ELR (cell line): ENCODE data around the gene RRBP1.
"Not testable (repeated sequence)": the region's sequence is repeated elsewhere in the genome, so short reads cannot be mapped to it uniquely, and the experiment has no call there.

ENCODE experiments used
- DNase-seq: peaks from one replicate; pipeline ENCODE4 v3.0.0-alpha.2; 2015; ENCODE audit warnings: low read depth

RRBP1 gene

DNA sequence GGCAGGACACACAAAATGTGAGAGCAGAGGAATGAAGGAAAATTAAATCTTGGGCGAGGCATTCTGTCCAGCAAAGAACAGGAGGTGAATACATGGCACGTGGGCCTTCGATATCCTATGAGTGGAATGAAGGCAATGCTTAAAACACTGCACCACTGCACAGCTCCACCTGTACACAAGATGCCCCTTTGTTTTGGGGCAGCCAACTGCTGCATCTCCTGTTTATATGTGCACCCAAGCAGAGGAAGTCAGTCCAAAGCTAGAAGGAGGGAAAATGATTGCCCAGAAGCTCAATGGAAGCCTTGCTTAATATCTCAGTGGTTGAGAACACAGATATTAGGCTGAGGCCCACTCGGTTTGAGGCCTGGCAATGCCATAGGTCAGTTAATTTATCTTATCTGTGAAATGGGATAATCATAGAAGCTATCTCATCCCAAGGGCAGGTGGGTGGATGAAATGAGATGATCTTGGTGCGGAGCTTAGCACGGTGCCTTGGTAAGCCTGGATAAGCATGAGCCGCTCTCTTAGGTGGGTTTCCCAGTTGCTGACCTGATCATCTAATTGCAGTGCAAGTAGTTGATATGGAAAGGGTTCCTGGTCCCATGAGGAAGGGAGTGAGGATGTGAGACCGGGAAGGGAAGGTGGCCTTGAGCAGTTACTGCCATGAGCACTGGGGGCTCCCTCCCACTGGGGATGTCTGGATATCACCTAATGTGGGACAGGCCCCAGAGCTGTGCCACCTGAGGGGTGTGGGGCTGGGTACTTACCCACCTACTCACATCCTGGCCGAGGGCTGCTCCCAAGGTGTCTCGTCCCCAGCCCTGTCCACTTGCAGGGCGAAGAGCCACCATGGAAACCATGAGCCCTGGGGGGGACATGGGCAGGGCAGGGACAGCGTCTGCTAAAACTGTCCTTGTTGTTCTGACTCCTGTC, 27.6 kb upstream of the RRBP1 start:
- DNase-seq: no peak

DNA sequence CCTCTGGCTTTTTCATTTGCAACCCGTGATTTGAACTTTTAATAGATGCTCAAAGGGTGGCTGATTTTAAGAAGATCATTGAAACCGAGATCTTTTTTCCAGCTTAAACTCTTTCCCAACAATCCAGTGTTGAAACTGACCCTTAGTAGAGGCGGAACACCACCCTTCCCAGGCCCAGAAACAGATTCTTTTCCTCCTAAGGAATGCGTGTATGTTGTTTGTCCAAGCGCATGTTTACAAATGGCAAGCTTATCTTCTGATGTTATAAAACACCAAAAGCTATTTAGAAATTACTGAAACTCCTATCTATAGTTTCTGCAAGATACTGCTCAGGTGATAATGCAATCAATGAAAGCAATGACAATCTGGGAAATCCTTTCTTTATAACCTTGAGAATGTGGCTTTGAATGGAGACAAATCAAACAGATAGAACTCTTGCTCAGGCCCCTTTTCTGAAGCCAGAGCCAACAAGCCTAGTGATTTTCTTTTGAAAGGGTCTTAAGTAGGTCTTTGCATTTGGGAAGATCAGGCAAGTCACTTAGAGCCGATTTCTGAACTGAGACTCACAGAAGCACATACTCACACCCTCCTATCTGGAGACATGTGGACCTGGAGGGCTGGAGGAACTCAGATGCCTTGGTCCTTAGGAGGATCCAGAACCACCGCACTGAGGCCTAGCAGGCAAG, 26.8 kb upstream of the RRBP1 start:
- DNase-seq: no peak

DNA sequence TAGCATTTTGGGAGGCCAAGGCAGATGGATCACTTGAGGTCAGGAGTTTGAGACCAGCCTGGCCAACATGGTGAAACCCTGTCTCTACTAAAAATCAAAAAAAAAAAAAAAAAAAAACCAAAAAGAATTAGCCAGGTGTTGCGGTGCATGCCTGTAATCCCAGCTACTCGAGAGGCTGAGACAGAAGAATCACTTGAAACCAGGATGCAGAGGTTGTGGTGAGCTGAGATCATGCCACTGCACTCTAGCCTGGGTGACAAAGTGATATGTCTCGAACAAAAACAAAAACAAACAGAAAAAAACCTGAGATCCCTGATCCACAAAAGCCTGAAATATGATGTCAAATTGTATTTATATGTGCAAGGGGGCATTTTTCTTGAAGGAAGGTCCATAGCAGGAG, 25.9 kb upstream of the RRBP1 start:
- not testable (repeated sequence) for DNase-seq

DNA sequence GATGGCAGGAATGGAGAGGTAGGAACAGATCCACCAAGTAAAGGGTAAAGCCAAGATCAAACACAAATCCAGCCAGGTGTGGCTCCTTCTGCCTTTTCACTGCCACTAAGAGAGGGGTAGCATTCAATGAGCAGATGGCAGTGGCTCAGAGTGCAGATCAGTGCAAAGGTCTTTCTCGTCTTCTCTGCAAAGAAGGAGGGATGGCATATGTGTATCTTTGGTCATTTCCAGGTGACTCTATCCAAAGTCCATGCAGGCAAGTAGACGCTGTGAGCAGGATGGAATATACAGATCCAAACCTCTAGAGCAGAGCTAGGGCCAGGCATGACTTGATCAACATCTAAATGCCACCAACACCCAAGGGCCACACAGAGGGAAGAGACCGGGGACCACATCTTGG, 24.6 kb upstream of the RRBP1 start:
- DNase-seq: no peak

DNA sequence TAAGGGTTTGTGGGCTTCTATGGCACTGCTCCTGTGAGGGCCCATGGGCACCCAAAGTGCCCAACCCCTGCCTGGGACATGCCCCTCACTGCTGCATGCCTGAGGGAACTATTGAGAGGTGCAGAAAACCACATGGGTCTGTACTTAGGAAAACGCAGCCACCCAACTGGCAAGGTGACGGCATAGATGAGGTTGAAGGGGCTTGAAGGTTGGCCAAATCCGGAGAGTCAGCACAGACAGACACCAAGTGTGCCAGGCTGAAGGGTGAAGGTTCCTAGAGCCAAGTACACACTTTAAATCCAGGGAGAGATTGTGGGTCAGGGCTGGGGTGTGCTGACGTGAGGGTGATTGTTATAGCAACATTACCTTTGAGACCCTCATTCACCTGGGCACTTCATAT, 23.9 kb upstream of the RRBP1 start:
- DNase-seq: no peak

DNA sequence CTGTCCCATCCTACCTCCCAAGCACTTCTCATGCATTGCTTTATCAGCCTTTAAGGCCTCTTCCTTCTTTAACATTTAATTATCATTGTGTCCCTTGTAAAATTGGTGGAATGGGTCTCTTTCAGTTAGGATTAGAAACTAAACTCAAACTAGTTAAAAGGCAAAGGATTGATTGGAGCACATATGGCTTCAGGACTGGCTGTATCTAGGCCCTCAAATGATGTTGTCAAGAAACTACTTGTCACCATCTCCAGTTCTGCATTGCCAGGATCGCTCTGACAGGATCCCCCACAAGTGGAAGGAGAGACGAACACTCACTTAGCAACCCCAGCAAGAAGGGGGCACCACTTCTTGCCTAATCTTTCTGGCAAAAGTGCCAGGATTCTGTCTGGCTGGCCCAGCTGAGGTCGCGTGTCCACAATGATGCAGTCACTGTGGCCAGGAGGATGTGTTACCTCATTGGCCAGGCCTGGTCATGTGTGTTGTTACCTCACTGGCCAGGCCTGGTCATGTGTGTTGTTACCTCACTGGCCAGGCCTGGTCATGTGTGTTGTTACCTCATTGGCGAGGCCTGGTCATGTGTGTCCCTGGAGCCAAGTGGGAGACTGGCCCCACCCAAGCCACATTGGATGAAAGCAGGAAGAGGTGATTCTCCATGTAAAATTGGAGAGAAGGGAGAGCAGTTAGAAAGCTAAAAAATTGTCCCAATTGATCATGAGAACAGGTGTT, 22.7 kb upstream of the RRBP1 start:
- no peak for DNase-seq

DNA sequence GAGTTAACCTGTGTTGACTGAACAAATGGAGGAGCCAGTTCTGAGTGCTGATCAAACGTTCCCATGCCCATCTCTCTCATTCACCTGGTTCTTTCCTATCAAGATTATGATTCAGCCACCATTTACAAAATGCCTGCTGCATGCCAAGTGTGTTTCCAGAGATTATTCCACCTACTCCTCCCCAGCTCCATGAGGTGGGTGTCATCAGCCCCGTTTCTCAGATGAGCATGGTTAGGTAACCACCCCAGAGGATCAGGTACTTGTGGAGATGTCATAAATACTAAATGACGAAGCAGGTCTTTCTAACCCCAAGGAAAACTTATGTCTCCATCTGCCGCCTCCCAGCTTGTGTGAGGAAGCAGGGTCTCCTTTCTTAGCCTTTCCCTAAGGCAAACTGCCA, 19.8 kb upstream of the RRBP1 start:
- DNase-seq: no peak

DNA sequence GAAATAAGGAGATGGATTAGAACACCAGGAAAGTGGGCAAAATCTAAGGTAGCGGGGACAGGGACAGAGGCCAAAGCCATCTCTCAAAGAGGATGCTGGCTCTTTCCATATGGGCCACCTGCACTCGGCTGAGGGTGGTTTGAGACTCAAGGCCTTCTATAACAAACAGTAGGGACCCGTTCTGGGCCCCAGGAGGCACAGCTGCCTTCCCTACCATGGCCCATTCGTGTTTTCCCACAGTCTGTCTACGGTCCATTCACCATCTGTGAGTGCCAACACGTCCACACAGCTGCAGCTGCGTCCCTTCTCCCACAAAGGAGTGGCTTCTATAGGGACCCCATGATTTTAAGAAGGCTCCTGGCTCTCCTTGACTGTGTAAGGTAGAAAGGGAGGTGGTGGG, 18.6 kb upstream of the RRBP1 start:
- no peak for DNase-seq

DNA sequence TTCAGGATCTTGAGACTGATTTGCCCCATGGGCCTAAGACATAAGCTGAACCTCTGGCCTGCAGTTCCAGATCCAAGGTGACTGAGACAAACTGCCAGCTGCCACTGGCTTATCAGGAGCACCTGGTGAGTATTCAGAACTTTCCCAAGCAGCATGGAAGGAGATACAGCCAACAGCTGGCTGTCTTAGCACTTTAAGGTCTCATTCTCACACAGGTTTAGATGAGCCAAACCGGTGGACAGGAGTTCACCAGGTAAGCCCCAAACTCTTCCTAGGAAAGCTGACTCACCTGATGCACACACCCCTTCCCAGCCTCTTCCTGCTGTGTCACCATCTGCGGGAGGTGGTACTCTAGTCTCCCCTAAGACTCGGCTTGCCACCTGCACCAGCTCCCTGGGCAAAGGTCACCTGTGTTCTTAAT, 17.9 kb upstream of the RRBP1 start, which contains the start of gene BANF2:
TSS of gene BANF2 (plus strand) at position 36 of the 421 bp plus-strand sequence. CDS start 25,060 bp downstream, outside the sequence.
- DNase-seq: no peak

DNA sequence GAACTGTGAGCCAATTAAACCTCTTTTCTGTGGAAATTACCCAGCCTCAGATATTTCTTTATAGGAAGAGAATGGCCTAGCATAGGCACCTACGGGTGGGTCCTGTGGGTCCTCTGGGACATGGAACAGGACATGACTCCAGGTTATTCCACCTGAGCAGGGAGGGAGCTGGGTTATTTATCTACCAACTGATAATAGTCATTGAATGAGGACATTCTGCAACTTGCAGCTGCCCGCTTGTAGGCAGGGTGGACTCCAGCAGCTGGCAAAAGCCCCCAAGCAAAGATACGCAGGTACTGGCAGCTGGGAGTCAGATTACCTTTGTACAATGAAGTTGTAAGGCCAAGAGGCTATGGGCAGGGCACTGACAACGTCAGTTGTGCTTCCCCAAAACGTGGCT, 16.3 kb upstream of the RRBP1 start:
- DNase-seq: no peak

DNA sequence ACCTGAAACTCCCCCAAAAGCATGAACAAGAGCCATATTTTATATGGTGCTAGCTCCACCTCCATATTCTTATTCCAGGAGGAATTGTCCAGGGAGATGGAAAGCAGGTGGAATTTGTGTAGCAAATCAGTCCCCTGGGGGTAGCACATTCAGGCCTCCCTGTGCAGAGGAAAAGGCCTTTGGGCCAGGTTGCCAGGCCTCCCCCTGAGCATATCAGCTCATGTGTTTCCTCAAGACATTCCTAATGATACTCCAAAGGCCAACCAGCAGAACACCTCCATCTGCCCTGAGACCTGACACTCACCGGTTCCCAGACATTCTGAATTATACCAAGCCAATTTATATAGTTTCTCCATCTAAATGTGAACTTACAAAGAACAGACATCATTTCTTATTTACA, 15.1 kb upstream of the RRBP1 start:
- DNase-seq: no peak

DNA sequence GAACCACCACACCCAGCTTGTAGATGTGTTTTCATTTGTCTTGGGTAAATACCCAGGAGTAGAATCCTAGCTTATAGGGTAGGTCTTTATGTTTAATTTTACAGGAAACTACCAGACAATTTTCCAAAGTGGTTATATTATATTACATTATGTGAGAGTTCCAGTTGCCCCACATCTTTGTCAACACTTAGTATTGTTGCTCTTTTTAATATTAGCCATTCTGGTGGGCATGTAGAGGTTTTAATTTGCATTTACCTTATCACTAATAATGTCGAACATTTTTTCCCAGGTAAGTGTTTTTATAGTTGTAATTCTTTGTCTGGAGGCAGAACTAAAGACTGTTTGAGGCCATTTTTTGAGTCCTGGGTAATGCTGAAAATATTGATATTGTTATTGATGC, 14.2 kb upstream of the RRBP1 start:
- DNase-seq: no peak

DNA sequence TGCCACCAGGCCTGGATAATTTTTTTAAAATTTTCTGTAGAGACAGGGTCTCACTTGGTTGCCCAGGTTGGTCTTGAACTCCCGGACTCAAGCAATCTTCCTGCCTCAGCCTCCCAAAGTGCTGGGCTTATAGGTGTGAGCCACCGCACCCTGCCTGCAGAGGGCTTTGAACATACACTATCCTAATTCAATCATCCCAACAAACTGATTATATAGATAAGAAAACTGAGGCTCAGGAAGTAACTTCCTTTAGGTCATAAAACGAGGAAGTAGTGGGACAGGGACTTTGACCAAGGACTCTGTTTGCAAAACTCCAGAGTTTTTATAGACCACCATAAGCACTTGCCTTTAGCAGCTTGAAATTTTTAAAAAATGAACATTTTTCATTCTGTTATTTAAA, 12.7 kb upstream of the RRBP1 start:
- no peak for DNase-seq

DNA sequence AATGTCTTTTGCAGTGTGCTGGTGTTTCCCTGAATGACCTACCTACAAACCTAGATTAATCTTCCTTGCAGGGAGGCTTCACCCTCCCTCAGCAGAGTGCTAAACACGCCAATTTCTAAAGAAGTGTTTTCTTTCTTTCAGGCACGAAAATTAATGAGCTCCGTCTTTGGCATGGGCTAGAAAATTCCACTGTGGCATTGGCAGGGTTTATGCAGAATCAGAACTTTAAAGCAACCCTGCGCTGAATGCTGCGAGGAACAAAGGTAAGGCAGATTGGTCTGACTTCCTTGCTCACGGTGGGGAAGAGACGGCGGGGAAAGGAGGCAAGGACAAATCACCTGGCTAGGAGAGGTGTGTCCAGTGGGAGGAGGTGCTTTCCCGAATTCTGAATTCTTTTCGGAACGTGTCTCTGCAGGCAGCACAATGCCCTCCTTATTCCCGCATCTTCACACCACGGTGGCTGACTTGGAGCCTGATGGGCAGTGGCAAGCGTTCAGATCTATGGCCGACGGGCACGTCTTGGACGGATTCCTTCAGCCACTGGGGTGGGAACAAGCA, 11.5 kb upstream of the RRBP1 start:
- DNase-seq: no peak

DNA sequence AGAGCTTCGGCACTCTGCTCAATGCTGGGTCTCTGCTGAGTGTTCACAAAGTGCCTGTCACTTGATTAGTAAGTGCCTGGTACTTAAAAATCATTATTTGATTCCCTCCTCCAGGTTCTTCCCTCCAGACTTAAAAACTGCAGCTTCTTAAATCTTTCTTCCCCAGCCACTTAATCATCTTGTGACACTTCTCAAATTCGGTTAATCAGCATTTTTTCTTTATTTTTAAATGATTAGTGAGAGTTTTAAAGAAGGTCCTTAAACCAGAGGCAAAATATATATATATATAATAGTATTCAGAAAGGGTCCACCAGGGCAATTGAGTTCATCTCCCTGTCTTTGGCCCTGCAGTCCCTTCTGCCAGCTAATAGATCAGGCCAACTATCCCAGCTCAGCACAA, 9.7 kb upstream of the RRBP1 start:
- DNase-seq: no peak

DNA sequence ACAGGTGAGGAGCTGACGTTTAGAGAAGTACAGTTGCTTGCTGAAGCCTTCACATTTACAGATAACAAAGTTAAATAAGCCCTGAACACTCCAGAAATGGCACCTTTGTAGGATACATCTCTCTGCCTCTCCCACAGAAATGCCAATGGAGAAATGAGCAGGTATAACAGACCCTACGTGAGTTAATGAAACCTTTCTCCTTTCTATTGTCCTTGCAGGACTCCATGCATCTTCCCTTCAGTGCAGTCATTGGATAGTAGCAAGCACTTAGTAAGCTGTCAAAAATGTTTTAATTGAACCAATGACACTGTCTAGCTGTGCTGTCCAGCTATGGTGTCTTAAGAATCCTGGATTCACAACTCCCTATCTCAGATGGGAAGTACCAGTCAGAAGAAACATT, 8.1 kb upstream of the RRBP1 start:
- DNase-seq: no peak

DNA sequence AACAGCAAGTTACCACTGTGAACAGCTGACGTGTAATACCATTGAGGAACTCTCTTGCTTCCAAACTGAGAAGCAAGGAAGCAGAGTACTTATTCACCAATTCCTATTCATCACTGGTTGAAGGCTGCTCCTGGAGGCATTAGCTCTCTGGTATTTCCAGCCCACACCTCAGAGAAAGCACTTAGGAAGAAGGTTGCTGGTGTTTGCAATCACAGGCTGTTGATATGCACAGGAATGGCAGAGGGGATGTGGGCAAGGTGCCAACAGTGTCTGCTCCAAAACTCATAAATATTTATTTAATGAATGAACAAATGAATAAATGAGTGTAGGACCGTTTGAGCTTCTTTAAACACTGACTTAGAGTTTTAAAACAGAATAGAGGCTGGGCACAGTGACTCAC, 6.9 kb upstream of the RRBP1 start:
- no peak for DNase-seq

DNA sequence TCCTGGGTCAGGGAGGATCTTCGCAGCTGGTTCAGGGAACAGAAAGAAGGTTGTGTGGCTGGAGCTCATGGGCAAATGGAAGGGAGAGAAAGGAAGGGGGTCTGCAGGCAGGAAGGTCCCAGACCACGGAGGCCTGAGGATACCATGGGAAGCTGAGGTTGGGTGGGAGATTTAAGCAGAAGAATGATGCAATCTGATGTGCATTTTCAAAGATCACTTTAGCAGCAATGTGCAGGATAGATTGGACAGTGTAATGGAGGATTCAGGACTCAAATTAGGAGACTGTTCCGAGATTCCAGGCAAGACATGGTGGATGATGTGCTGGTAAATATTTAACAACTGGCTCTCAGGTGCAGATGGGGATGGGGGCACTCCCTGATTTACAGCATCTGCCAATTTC, 5.8 kb upstream of the RRBP1 start:
- DNase-seq: no peak

DNA sequence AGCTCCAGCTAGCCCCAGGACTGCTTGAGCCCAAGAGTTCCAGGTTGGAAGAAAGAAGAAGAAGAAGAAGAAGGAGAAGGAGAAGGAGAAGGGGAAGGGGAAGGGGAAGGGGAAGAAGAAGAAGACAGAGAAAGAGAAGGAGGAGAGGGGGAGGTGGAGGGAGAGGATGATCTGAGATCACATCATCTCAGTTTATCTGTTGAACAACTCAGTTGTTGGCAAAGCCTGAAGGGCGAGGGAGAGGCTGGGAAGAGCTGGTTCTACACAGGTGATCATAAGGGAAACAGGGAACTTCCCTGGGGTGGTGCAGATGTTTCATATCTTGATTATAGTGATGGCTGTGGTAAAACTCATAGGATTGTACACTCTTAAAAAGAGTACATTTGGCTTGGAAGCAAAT, 3.1 kb upstream of the RRBP1 start:
- no peak for DNase-seq

DNA sequence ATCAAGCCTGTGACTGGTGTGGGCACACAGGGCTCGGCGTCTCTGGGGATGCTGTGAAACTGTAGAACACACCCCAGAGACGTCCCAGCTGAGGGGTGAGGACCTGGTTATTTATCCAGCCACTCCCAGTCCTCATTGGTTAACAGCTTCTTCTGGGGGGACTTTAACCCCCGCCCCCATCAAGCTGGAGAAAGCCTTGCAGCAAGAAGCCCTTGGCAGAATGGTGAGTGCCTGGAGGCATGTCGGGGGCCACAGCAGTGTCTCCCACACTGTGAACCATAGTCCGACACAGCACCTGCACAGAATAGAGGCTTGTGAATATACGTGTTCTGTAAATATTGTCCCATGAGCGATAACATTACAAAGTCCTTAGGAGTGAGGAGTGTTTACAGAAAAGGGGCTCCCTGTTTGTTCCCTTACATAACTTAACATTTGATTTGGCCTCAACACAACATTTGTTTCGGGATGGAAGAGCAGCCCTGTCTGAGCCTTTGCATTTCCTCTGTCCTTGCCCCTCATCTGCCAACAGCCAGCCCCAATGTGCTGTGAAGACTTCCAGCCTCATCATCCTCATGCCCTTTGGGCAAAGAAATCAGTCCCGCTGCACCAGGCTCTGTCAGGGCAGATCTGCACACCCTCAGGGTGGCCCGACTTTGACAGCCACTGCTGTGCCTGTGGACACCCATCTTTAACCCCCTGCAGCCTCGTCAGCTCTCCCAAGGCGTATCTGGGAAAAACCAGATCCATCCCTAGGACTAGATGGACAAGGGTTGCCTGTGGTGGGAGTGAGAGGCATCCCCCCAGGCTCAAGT, 2.2 kb upstream of the RRBP1 start:
- DNase-seq: no peak

DNA sequence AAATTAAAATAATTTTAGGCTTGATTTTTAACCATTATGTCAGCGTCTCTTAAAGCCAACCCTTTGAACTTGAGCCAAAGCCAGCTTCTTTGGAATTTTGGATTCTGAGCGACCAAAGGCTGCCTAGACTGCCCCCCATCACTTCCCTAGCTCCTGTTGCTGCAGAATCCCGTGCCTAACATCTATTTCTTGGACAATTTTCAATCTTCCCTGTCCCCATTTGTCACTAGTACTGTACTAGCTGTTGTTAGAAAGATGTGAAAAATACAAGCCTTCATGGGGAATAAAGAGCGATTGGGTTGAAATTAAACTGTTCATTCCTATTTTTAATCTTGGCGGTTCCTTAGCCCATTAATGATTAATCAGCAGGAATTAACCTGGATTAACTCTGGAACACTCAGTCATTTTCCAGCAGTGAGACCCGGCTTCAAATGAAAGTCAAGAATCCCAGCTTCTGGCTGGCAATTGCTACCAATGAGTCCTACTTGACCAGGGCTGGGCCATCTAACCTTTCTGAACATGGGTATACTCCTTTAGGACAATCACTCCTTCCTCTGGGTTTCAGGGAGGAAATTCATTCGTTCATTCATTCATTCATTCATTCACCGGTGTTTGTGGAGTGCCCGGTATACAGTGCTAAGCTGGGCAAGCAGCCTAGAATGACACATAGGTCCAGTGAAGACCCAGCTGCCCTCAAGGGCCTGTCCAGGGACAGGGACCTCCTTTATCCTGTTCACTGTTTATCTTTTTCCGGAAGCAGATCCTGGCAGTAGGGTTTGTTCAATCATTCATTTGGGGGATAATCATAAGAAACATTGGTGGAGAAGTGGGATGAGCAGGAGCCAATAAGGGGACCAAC, 1.4 kb upstream of the RRBP1 start:
- DNase-seq: no peak
